KMS-11 (cell line): ENCODE measurements around the gene FOXF1.

ENCODE experiments used
- H2AFZ ChIP-seq: fragments of 200-600 bp; sonication (generic); 2 replicates; pipeline ENCODE4 v1.6.1; 2016; ENCODE audit warnings: antibody characterized with exemption, mixed run types, low read depth
- H3K27ac ChIP-seq: fragments of 200-600 bp; sonication (generic); 2 replicates; pipeline ENCODE4 v1.6.1; 2016; ENCODE audit warnings: mild to moderate bottlenecking, mixed run types
- H3K27me3 ChIP-seq: fragments of 200-600 bp; sonication (generic); 2 replicates; pipeline ENCODE4 v1.6.1; 2017; ENCODE audit warnings: mild to moderate bottlenecking, low read depth, mixed run types, moderate library complexity; ENCODE audit not compliant: insufficient read depth
- H3K36me3 ChIP-seq: fragments of 200-600 bp; sonication (generic); 2 replicates; pipeline ENCODE4 v1.6.1; 2017; ENCODE audit warnings: mild to moderate bottlenecking, mixed run types; ENCODE audit not compliant: insufficient read depth
- H3K4me1 ChIP-seq: fragments of 200-600 bp; sonication (generic); 2 replicates; pipeline ENCODE4 v1.6.1; 2016; ENCODE audit warnings: mild to moderate bottlenecking, low read depth, mixed run types; ENCODE audit not compliant: poor library complexity, severe bottlenecking
- H3K4me2 ChIP-seq: fragments of 200-600 bp; sonication (generic); 2 replicates; pipeline ENCODE4 v1.7.0; 2016; ENCODE audit warnings: mild to moderate bottlenecking, mixed run types
- H3K4me3 ChIP-seq: fragments of 200-600 bp; sonication (generic); IDR thresholded peaks from 2 replicates; pipeline ENCODE4 v1.6.1; 2017; ENCODE audit warnings: low read depth, low read length, mixed read lengths; ENCODE audit not compliant: insufficient read depth
- H3K79me2 ChIP-seq: fragments of 200-600 bp; sonication (generic); 2 replicates; pipeline ENCODE4 v1.6.1; 2016; ENCODE audit warnings: low read depth, mixed run types; ENCODE audit not compliant: insufficient read depth
- H3K9ac ChIP-seq: fragments of 200-600 bp; sonication (generic); 2 replicates; pipeline ENCODE4 v1.6.1; 2016; ENCODE audit warnings: mild to moderate bottlenecking, mixed run types
- H4K20me1 ChIP-seq: fragments of 200-600 bp; sonication (generic); 2 replicates; pipeline ENCODE4 v1.6.1; 2016; ENCODE audit warnings: mild to moderate bottlenecking, mixed run types; ENCODE audit not compliant: insufficient read depth
- TF ChIP-seq, protein P1 (sequence below): fragments of 200-600 bp; sonication (generic); conservative IDR thresholded peaks from 2 replicates; pipeline ENCODE4 v1.6.1; 2017; ENCODE audit warnings: low read depth, mild to moderate bottlenecking, antibody characterized with exemption, low read length, moderate library complexity, mixed read lengths

FOXF1 gene

DNA sequence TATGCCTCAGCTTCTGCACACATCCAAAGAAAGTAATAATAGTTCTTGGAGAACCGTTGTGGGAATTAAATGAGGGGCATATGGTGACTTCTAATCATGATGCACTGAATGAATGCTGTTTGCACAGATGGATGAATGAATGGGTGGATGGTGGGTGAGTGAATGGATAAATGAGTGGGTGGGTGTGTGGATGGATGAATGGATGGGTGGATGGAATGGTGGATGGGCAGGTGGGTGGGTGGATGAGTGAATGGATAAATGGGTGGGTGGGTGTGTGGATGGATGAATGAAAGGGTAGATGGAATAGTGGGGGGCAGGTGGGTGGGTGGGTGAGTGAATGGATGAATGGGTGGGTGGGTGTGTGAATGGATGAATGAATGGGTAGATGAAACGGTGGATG, 44.9 kb upstream of the FOXF1 start:
- Histone ChIP-seq H3K4me1 (no peaks in the 10 kb centered on the region), H2AFZ (no peak overlapping the region), H3K79me2 (no peaks in the 10 kb centered on the region), H4K20me1 (no peaks in the 10 kb centered on the region), H3K36me3 (no peaks in the 10 kb centered on the region), H3K4me3 (no peak overlapping the region), H3K4me2 (no peak overlapping the region), H3K27ac (no peak overlapping the region), H3K27me3 (peaks cover 7% of the 10 kb centered on the region; the same call in 1 of the 2 replicates), H3K9ac (no peak overlapping the region)
- TF ChIP-seq, protein P1, sequence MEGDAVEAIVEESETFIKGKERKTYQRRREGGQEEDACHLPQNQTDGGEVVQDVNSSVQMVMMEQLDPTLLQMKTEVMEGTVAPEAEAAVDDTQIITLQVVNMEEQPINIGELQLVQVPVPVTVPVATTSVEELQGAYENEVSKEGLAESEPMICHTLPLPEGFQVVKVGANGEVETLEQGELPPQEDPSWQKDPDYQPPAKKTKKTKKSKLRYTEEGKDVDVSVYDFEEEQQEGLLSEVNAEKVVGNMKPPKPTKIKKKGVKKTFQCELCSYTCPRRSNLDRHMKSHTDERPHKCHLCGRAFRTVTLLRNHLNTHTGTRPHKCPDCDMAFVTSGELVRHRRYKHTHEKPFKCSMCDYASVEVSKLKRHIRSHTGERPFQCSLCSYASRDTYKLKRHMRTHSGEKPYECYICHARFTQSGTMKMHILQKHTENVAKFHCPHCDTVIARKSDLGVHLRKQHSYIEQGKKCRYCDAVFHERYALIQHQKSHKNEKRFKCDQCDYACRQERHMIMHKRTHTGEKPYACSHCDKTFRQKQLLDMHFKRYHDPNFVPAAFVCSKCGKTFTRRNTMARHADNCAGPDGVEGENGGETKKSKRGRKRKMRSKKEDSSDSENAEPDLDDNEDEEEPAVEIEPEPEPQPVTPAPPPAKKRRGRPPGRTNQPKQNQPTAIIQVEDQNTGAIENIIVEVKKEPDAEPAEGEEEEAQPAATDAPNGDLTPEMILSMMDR = no peak

DNA sequence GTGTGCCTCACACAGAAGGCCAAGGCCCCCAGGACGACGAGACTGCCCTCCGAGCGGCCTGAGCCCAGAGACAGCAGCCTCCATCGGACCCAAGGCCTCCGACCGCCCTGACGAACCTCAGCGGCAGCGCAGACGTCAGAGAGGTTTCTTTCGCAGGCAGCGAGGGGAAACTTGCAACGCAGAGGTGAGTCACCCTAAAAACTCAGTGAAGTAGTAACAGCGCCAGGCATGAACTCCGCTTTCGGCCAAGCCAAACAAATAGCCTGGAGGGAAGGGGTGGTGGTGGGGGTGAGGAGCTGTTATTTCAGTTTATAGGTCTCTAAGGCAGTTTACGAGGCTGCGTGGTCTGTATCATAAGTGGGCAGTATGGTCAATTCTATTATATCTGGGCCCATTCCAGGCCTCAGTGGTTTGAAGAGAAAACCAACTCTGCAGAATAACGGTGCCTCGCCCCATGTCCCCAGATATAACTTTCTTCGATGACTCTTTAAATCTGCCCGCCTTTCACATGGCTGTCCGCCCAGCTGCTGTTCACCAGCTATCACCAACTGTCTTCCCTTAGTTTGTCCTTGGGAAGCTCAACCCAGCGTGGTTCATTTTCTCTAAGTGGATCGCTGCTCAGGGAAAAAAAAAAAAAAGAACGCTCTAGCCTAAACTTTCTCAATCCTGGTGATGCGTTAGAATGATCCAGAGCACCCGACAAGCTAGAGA, 43.5 kb upstream of the FOXF1 start:
- no peaks in the 10 kb centered on the region for H3K36me3 ChIP-seq
- H2AFZ ChIP-seq = no peak overlapping the region
- no peak overlapping the region for H3K4me2 ChIP-seq
- peaks cover 7% of the 10 kb centered on the region; the same call in 1 of the 2 replicates for H3K27me3 ChIP-seq
- no peaks in the 10 kb centered on the region for H3K4me1 ChIP-seq
- H4K20me1 ChIP-seq = no peaks in the 10 kb centered on the region
- H3K79me2 ChIP-seq = no peaks in the 10 kb centered on the region
- H3K9ac ChIP-seq = no peak overlapping the region
- TF ChIP-seq, protein P1 = no peak
- no peak overlapping the region for H3K27ac ChIP-seq
- H3K4me3 ChIP-seq = no peak overlapping the region

DNA sequence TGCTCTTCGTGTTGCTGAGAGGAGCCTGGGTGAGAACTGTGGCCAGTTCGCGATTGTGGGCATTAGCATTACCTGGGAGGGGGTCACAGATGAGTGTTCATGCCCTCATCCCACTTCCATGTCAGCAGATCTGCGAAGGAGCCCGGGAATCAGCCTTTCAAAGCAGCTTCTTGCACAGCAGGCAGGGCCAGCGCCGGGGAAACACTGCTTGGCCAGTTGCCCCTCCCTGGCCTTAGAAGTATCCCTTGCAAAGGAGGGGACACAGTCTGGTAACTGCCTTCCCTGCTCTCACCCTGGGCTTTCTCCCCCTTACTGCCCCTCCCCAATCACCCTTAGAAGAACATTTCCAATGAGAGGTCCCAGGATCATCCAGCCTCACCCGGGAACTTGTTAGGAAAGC, 42.8 kb upstream of the FOXF1 start:
- TF ChIP-seq, protein P1 = no peak
- no peaks in the 10 kb centered on the region for H3K4me1 ChIP-seq
- H3K27ac ChIP-seq = no peak overlapping the region
- no peak overlapping the region for H3K9ac ChIP-seq
- no peaks in the 10 kb centered on the region for H4K20me1 ChIP-seq
- no peak overlapping the region for H3K4me3 ChIP-seq
- H3K79me2 ChIP-seq = no peaks in the 10 kb centered on the region
- no peaks in the 10 kb centered on the region for H3K36me3 ChIP-seq
- H3K4me2 ChIP-seq = no peak overlapping the region
- no peak overlapping the region for H2AFZ ChIP-seq
- peaks cover 7% of the 10 kb centered on the region; the same call in 1 of the 2 replicates for H3K27me3 ChIP-seq

DNA sequence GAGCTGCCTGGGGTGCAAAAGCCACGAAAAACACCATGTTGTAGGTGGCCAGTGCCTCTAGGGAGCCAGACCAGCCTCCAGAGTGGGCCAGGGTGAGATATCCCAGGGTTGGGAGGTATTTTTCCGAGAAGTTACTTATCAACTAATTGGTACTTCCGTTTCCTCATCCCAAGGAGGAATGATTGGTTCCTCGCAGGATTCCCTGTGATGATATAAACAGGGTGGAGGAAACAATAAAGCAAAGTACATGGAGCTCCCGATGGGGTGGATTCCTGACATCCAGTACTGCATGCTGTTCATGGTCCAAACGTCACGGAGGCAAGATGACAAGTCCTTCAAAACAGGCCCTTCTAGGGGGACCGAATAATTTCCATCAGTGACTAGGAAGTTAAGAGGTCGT, 39.4 kb upstream of the FOXF1 start:
- TF ChIP-seq, protein P1 = no peak
- Histone ChIP-seq H2AFZ (no peak overlapping the region), H3K27me3 (peaks cover 7% of the 10 kb centered on the region; the same call in 1 of the 2 replicates), H3K9ac (no peak overlapping the region), H3K36me3 (no peaks in the 10 kb centered on the region), H3K79me2 (no peaks in the 10 kb centered on the region), H3K4me2 (no peak overlapping the region), H3K4me3 (no peak overlapping the region), H3K27ac (no peak overlapping the region), H3K4me1 (no peaks in the 10 kb centered on the region), H4K20me1 (no peaks in the 10 kb centered on the region)
